ENCODE results near the gene KCNAB1. TPM values are rescaled to one million over a fixed set of nuclear protein-coding genes. Genes with fewer than 3 reads are reported as not detected.

Gene KCNAB1
- total RNA-seq, 1 experiment from 2014 or later, result 1.0 TPM

DNA sequence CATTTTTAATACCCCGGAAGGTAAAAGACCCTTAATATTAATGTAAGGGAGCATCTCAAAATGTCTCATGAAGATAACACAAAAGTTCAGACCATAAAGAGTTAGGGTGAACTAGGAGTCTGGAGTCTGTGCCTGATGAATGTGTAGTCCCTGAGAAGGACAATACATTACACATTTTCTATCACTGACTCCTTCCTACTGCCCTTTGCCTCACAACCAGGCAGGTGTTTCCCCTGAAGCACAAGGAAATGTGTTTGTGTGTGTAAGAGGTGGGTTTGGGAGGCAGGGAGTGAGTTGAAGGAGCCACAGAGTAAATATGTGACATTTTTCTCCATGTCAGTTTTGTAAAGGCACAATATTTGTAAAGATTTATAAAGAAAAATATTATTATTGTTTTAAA, 375.4 kb downstream of the KCNAB1 start:
- Mint-ChIP-seq H3K4me3 (no peak overlapping the region), H3K9me3 (peaks cover 39% of the 10 kb centered on the region), H3K36me3 (peaks cover 16% of the 10 kb centered on the region), H3K27ac (no peak overlapping the region), H3K27me3 (ENCODE audit: low read depth) (no peaks in the 10 kb centered on the region), H3K4me1 (no peaks in the 10 kb centered on the region)
- no peak for ATAC-seq
- no peak for DNase-seq (ENCODE audit: low spot score)
- TF ChIP-seq, protein P1, sequence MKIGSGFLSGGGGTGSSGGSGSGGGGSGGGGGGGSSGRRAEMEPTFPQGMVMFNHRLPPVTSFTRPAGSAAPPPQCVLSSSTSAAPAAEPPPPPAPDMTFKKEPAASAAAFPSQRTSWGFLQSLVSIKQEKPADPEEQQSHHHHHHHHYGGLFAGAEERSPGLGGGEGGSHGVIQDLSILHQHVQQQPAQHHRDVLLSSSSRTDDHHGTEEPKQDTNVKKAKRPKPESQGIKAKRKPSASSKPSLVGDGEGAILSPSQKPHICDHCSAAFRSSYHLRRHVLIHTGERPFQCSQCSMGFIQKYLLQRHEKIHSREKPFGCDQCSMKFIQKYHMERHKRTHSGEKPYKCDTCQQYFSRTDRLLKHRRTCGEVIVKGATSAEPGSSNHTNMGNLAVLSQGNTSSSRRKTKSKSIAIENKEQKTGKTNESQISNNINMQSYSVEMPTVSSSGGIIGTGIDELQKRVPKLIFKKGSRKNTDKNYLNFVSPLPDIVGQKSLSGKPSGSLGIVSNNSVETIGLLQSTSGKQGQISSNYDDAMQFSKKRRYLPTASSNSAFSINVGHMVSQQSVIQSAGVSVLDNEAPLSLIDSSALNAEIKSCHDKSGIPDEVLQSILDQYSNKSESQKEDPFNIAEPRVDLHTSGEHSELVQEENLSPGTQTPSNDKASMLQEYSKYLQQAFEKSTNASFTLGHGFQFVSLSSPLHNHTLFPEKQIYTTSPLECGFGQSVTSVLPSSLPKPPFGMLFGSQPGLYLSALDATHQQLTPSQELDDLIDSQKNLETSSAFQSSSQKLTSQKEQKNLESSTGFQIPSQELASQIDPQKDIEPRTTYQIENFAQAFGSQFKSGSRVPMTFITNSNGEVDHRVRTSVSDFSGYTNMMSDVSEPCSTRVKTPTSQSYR (CRISPR knock-in tag; IDR thresholded peaks at IDR 0.05), result no peak
- TF ChIP-seq, protein P2, sequence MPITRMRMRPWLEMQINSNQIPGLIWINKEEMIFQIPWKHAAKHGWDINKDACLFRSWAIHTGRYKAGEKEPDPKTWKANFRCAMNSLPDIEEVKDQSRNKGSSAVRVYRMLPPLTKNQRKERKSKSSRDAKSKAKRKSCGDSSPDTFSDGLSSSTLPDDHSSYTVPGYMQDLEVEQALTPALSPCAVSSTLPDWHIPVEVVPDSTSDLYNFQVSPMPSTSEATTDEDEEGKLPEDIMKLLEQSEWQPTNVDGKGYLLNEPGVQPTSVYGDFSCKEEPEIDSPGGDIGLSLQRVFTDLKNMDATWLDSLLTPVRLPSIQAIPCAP (CRISPR knock-in tag; IDR thresholded peaks at IDR 0.05), result no peak
- TF ChIP-seq, protein P3, sequence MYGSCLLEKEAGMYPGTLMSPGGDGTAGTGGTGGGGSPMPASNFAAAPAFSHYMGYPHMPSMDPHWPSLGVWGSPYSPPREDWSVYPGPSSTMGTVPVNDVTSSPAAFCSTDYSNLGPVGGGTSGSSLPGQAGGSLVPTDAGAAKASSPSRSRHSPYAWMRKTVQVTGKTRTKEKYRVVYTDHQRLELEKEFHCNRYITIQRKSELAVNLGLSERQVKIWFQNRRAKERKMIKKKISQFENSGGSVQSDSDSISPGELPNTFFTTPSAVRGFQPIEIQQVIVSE (CRISPR knock-in tag; IDR thresholded peaks at IDR 0.05; ENCODE audit: borderline replicate concordance), result no peak
- TF ChIP-seq OVOL2 (CRISPR knock-in tag; IDR thresholded peaks at IDR 0.05; ENCODE audit: borderline replicate concordance) (no peak), NFYB (CRISPR knock-in tag; conservative IDR thresholded peaks at IDR 0.05; ENCODE audit: low read depth) (no peak), PRRX2 (CRISPR knock-in tag; IDR thresholded peaks at IDR 0.05) (no peak), IRF2 (CRISPR knock-in tag; IDR thresholded peaks at IDR 0.05; ENCODE audit: borderline replicate concordance, low read depth) (no peak), TCF7 (CRISPR knock-in tag; IDR thresholded peaks at IDR 0.05; ENCODE audit: low read depth) (no peak), GRHL2 (CRISPR knock-in tag; IDR thresholded peaks at IDR 0.05; ENCODE audit: insufficient replicate concordance, severe bottlenecking) (no peak), RELA (CRISPR knock-in tag; IDR thresholded peaks at IDR 0.05; ENCODE audit: borderline replicate concordance) (no peak), NFATC4 (CRISPR knock-in tag; IDR thresholded peaks at IDR 0.05) (no peak), KAT7 (CRISPR knock-in tag; IDR thresholded peaks at IDR 0.05; ENCODE audit: borderline replicate concordance) (no peak), FOXP1 (CRISPR knock-in tag; IDR thresholded peaks at IDR 0.05; ENCODE audit: borderline replicate concordance) (no peak)
- TF ChIP-seq, protein P4, sequence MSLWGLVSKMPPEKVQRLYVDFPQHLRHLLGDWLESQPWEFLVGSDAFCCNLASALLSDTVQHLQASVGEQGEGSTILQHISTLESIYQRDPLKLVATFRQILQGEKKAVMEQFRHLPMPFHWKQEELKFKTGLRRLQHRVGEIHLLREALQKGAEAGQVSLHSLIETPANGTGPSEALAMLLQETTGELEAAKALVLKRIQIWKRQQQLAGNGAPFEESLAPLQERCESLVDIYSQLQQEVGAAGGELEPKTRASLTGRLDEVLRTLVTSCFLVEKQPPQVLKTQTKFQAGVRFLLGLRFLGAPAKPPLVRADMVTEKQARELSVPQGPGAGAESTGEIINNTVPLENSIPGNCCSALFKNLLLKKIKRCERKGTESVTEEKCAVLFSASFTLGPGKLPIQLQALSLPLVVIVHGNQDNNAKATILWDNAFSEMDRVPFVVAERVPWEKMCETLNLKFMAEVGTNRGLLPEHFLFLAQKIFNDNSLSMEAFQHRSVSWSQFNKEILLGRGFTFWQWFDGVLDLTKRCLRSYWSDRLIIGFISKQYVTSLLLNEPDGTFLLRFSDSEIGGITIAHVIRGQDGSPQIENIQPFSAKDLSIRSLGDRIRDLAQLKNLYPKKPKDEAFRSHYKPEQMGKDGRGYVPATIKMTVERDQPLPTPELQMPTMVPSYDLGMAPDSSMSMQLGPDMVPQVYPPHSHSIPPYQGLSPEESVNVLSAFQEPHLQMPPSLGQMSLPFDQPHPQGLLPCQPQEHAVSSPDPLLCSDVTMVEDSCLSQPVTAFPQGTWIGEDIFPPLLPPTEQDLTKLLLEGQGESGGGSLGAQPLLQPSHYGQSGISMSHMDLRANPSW (CRISPR knock-in tag; conservative IDR thresholded peaks at IDR 0.05; ENCODE audit: low read depth), result no peak
- TF ChIP-seq, protein P5, sequence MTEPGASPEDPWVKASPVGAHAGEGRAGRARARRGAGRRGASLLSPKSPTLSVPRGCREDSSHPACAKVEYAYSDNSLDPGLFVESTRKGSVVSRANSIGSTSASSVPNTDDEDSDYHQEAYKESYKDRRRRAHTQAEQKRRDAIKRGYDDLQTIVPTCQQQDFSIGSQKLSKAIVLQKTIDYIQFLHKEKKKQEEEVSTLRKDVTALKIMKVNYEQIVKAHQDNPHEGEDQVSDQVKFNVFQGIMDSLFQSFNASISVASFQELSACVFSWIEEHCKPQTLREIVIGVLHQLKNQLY (CRISPR knock-in tag; IDR thresholded peaks at IDR 0.05), result no peak
- TF ChIP-seq, protein P6, sequence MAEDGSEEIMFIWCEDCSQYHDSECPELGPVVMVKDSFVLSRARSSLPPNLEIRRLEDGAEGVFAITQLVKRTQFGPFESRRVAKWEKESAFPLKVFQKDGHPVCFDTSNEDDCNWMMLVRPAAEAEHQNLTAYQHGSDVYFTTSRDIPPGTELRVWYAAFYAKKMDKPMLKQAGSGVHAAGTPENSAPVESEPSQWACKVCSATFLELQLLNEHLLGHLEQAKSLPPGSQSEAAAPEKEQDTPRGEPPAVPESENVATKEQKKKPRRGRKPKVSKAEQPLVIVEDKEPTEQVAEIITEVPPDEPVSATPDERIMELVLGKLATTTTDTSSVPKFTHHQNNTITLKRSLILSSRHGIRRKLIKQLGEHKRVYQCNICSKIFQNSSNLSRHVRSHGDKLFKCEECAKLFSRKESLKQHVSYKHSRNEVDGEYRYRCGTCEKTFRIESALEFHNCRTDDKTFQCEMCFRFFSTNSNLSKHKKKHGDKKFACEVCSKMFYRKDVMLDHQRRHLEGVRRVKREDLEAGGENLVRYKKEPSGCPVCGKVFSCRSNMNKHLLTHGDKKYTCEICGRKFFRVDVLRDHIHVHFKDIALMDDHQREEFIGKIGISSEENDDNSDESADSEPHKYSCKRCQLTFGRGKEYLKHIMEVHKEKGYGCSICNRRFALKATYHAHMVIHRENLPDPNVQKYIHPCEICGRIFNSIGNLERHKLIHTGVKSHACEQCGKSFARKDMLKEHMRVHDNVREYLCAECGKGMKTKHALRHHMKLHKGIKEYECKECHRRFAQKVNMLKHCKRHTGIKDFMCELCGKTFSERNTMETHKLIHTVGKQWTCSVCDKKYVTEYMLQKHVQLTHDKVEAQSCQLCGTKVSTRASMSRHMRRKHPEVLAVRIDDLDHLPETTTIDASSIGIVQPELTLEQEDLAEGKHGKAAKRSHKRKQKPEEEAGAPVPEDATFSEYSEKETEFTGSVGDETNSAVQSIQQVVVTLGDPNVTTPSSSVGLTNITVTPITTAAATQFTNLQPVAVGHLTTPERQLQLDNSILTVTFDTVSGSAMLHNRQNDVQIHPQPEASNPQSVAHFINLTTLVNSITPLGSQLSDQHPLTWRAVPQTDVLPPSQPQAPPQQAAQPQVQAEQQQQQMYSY (CRISPR knock-in tag; IDR thresholded peaks at IDR 0.05), result no peak
- TF ChIP-seq, protein P7, sequence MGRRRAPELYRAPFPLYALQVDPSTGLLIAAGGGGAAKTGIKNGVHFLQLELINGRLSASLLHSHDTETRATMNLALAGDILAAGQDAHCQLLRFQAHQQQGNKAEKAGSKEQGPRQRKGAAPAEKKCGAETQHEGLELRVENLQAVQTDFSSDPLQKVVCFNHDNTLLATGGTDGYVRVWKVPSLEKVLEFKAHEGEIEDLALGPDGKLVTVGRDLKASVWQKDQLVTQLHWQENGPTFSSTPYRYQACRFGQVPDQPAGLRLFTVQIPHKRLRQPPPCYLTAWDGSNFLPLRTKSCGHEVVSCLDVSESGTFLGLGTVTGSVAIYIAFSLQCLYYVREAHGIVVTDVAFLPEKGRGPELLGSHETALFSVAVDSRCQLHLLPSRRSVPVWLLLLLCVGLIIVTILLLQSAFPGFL (CRISPR knock-in tag; IDR thresholded peaks at IDR 0.05; ENCODE audit: borderline replicate concordance), result no peak
- TF ChIP-seq, protein P8, sequence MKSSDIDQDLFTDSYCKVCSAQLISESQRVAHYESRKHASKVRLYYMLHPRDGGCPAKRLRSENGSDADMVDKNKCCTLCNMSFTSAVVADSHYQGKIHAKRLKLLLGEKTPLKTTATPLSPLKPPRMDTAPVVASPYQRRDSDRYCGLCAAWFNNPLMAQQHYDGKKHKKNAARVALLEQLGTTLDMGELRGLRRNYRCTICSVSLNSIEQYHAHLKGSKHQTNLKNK (CRISPR knock-in tag; IDR thresholded peaks at IDR 0.05), result no peak
- TF ChIP-seq, protein P9, sequence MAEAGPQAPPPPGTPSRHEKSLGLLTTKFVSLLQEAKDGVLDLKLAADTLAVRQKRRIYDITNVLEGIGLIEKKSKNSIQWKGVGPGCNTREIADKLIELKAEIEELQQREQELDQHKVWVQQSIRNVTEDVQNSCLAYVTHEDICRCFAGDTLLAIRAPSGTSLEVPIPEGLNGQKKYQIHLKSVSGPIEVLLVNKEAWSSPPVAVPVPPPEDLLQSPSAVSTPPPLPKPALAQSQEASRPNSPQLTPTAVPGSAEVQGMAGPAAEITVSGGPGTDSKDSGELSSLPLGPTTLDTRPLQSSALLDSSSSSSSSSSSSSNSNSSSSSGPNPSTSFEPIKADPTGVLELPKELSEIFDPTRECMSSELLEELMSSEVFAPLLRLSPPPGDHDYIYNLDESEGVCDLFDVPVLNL (CRISPR knock-in tag; IDR thresholded peaks at IDR 0.05; ENCODE audit: borderline replicate concordance, low read depth), result no peak
- TF ChIP-seq, protein P10, sequence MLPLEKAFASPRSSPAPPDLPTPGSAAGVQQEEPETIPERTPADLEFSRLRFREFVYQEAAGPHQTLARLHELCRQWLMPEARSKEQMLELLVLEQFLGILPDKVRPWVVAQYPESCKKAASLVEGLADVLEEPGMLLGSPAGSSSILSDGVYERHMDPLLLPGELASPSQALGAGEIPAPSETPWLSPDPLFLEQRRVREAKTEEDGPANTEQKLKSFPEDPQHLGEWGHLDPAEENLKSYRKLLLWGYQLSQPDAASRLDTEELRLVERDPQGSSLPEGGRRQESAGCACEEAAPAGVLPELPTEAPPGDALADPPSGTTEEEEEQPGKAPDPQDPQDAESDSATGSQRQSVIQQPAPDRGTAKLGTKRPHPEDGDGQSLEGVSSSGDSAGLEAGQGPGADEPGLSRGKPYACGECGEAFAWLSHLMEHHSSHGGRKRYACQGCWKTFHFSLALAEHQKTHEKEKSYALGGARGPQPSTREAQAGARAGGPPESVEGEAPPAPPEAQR (CRISPR knock-in tag; IDR thresholded peaks at IDR 0.05), result no peak
- ChIA-PET POLR2A (no interaction called here), CTCF (no interaction called here)

Measured in WTC11 (cell line).